NB4 (cell line): ENCODE measurements around the gene CHCHD6.

Experiments used
- CTCF ChIP-seq: IDR thresholded peaks from one replicate; pipeline ENCODE4 v1.5.1; 2012; ENCODE audit warnings: low read depth, low read length
- MAX ChIP-seq: IDR thresholded peaks from 2 replicates; pipeline ENCODE4 v1.6.1; 2011; ENCODE audit warnings: low read depth, low read length
- MYC ChIP-seq: IDR thresholded peaks from 2 replicates; pipeline ENCODE4 v1.6.1; 2011; ENCODE audit warnings: low read depth, low read length
- POLR2A ChIP-seq: IDR thresholded peaks from 2 replicates; pipeline ENCODE4 v1.6.1; 2011; ENCODE audit warnings: mild to moderate bottlenecking; ENCODE audit not compliant: insufficient read length; ENCODE audit errors: extremely low read depth

GRCh38 chr3:126896968-126897367 is 192.9 kb downstream of the CHCHD6 start:
- TF ChIP-seq POLR2A, result no peak
- TF ChIP-seq CTCF, result no peak
- no peak for TF ChIP-seq MYC
- TF ChIP-seq MAX, result no peak
